Measurements from ENCODE around the gene TUBA3E.
"Not testable (repeated sequence)": the region's sequence is repeated elsewhere in the genome, so short reads cannot be mapped to it uniquely, and the experiment has no call there.

The TUBA3E gene

DNA sequence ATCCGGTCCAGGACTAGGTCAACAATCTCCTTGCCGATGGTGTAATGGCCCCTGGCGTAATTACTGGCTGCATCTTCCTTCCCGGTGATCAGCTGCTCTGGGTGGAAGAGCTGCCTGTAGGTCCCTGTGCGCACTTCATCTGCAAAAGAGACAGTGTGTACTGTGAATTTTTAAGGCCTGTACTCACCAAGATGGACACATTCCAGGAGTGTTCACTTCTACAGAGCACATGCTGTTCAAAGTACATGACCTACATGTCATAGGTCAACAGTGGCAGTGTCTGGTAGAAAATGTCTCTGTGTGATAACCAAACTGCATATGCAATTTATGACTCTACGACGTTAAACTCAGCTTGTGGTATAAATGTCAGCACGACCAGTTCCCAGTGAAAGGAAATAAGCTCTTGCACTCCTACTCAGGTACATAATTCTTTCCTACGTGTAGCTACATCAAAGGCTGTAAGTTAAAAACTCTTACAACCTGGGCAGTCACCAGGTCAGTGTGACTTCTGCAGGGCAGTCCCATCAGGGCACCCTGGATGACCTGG, 3.1 kb downstream of the TUBA3E start:
- H3K36me3 ChIP-seq (ENCODE audit: control insufficient read depth in 2 of 2, insufficient read depth in 1 of 2, low read length in 2 of 2); H3K4me1 ChIP-seq (ENCODE audit: control insufficient read depth, insufficient read depth, low read length); H3K9me3 ChIP-seq (ENCODE audit: control insufficient read depth, insufficient read depth, low read depth, low read length); POLR2A ChIA-PET; H3K4me3 ChIP-seq (ENCODE audit: low read depth, low read length); H3K27ac ChIP-seq (ENCODE audit: extremely low read depth, low read depth, low read length): not testable (repeated sequence)
- CTCF ChIA-PET: interaction anchor here (1.5 kb wide), 1 partner anchor 14 kb away, joined by 4 read pairs; the partner anchor contains the start of gene SMPD4

GRCh38 chr2:130193824-130194223, 4.4 kb downstream of the TUBA3E start:
- H3K4me3 ChIP-seq (ENCODE audit: low read depth, low read length); CTCF ChIA-PET; H3K36me3 ChIP-seq (ENCODE audit: control insufficient read depth in 2 of 2, insufficient read depth in 1 of 2, low read length in 2 of 2); H3K27ac ChIP-seq (ENCODE audit: extremely low read depth, low read depth, low read length); POLR2A ChIA-PET; H3K9me3 ChIP-seq (ENCODE audit: control insufficient read depth, insufficient read depth, low read depth, low read length); H3K4me1 ChIP-seq (ENCODE audit: control insufficient read depth, insufficient read depth, low read length): not testable (repeated sequence)

DNA sequence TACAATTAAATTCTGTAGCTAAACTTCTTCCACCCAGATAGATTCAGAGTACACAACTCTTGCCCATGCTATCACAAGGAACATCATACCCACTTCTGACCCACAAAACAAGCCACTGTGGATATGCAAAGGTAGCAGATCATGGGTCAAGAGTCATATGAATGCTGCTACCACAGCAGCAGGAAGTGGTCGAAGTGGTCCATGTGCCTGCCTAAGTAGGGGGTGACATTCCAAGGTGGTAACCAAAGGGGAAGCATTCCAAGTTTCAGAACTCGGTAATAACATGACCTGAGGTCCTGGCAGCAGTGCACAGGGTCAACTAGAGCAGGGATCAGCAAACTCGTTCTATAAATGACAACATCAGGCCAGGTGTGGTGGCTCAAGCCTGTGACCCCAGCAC, 5.8 kb downstream of the TUBA3E start:
- H3K9me3 ChIP-seq (ENCODE audit: control insufficient read depth, insufficient read depth, low read depth, low read length); H3K27ac ChIP-seq (ENCODE audit: extremely low read depth, low read depth, low read length); CTCF ChIA-PET; H3K36me3 ChIP-seq (ENCODE audit: control insufficient read depth in 2 of 2, insufficient read depth in 1 of 2, low read length in 2 of 2); H3K4me3 ChIP-seq (ENCODE audit: low read depth, low read length); H3K4me1 ChIP-seq (ENCODE audit: control insufficient read depth, insufficient read depth, low read length); POLR2A ChIA-PET: not testable (repeated sequence)

DNA sequence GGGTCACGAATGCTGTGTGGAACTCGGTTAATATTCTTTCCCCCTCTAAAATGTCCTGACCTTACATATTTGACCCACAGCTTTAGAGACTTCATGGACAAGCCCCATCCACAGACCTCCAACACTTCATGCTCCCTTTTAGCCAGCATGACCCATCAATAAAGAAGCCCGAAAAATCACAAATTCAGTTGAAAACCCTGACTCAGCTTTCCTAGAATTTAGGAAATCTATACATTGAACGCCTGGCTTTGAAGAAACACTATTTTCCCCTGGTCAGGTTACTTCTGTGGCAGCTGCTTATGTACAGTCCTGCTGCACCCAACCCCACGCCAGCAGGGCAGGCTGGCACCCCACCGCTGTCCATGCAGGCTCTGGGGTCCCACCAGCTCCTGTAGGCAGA, 6.9 kb downstream of the TUBA3E start:
- H3K36me3 ChIP-seq (ENCODE audit: control insufficient read depth in 2 of 2, insufficient read depth in 1 of 2, low read length in 2 of 2); H3K4me1 ChIP-seq (ENCODE audit: control insufficient read depth, insufficient read depth, low read length); H3K27ac ChIP-seq (ENCODE audit: extremely low read depth, low read depth, low read length); H3K9me3 ChIP-seq (ENCODE audit: control insufficient read depth, insufficient read depth, low read depth, low read length); CTCF ChIA-PET; POLR2A ChIA-PET; H3K4me3 ChIP-seq (ENCODE audit: low read depth, low read length): not testable (repeated sequence)

DNA sequence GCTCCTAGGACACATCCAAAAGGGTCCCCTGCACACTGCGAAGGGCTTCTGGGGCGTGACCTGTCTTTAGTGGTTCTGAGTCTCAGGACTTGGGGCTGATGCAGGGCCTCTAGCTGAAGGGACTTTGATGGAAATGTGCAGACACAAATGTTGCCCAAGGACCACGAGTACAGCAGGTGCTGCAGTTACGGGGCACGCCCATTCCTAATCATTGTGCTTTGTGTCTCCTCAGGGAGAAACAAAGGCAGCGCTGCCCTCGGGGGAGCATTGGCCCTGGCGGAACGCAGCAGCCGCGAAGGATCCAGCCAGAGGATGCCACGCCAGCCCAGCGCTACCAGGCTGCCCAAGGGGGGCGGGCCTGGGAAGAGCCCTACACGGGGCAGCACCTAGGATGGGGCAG, 8.0 kb downstream of the TUBA3E start:
- Histone ChIP-seq H3K4me3 (ENCODE audit: low read depth, low read length) (no peak overlapping the region), H3K36me3 (ENCODE audit: control insufficient read depth in 2 of 2, insufficient read depth in 1 of 2, low read length in 2 of 2) (peaks cover 0 to 15% of the 10 kb centered on the region in 2 experiments; a peak in 2 of 3 replicates), H3K27ac (ENCODE audit: extremely low read depth, low read depth, low read length) (no peak overlapping the region), H3K4me1 (ENCODE audit: control insufficient read depth, insufficient read depth, low read length) (no peaks in the 10 kb centered on the region), H3K9me3 (ENCODE audit: control insufficient read depth, insufficient read depth, low read depth, low read length) (no peaks in the 10 kb centered on the region)
- POLR2A ChIA-PET: no interaction called here
- CTCF ChIA-PET: no interaction called here
- TF ChIP-seq ZNF664 (tag by site-specific recombination; IDR thresholded peaks at IDR 0.05) (no peak), IKZF3 (tag by site-specific recombination; IDR thresholded peaks at IDR 0.05) (no peak), ZNF707 (tag by site-specific recombination; IDR thresholded peaks at IDR 0.05) (no peak), ZNF404 (tag by site-specific recombination; IDR thresholded peaks at IDR 0.05) (no peak), ZNF830 (tag by site-specific recombination; IDR thresholded peaks at IDR 0.05; ENCODE audit: low read depth) (no peak), ZNF280C (tag by site-specific recombination; IDR thresholded peaks at IDR 0.05) (no peak), ZNF768 (tag by site-specific recombination; IDR thresholded peaks at IDR 0.05) (no peak), SALL2 (tag by site-specific recombination; IDR thresholded peaks at IDR 0.05; ENCODE audit: borderline replicate concordance) (no peak), ZNF777 (tag by site-specific recombination; IDR thresholded peaks at IDR 0.05; ENCODE audit: borderline replicate concordance) (no peak), ZSCAN18 (tag by site-specific recombination; IDR thresholded peaks at IDR 0.05) (no peak), ZNF292 (tag by site-specific recombination; IDR thresholded peaks at IDR 0.05; ENCODE audit: borderline replicate concordance, low read depth) (no peak), ZNF391 (tag by site-specific recombination; IDR thresholded peaks at IDR 0.05; ENCODE audit: borderline replicate concordance, low read depth) (no peak)
- TF ChIP-seq, protein P1, sequence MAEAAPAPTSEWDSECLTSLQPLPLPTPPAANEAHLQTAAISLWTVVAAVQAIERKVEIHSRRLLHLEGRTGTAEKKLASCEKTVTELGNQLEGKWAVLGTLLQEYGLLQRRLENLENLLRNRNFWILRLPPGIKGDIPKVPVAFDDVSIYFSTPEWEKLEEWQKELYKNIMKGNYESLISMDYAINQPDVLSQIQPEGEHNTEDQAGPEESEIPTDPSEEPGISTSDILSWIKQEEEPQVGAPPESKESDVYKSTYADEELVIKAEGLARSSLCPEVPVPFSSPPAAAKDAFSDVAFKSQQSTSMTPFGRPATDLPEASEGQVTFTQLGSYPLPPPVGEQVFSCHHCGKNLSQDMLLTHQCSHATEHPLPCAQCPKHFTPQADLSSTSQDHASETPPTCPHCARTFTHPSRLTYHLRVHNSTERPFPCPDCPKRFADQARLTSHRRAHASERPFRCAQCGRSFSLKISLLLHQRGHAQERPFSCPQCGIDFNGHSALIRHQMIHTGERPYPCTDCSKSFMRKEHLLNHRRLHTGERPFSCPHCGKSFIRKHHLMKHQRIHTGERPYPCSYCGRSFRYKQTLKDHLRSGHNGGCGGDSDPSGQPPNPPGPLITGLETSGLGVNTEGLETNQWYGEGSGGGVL (tag by site-specific recombination; IDR thresholded peaks at IDR 0.05): no peak
- TF ChIP-seq, protein P2, sequence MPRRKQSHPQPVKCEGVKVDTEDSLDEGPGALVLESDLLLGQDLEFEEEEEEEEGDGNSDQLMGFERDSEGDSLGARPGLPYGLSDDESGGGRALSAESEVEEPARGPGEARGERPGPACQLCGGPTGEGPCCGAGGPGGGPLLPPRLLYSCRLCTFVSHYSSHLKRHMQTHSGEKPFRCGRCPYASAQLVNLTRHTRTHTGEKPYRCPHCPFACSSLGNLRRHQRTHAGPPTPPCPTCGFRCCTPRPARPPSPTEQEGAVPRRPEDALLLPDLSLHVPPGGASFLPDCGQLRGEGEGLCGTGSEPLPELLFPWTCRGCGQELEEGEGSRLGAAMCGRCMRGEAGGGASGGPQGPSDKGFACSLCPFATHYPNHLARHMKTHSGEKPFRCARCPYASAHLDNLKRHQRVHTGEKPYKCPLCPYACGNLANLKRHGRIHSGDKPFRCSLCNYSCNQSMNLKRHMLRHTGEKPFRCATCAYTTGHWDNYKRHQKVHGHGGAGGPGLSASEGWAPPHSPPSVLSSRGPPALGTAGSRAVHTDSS (tag by site-specific recombination; IDR thresholded peaks at IDR 0.05): no peak
- TF ChIP-seq, protein P3, sequence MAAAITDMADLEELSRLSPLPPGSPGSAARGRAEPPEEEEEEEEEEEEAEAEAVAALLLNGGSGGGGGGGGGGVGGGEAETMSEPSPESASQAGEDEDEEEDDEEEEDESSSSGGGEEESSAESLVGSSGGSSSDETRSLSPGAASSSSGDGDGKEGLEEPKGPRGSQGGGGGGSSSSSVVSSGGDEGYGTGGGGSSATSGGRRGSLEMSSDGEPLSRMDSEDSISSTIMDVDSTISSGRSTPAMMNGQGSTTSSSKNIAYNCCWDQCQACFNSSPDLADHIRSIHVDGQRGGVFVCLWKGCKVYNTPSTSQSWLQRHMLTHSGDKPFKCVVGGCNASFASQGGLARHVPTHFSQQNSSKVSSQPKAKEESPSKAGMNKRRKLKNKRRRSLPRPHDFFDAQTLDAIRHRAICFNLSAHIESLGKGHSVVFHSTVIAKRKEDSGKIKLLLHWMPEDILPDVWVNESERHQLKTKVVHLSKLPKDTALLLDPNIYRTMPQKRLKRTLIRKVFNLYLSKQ (tag by site-specific recombination; IDR thresholded peaks at IDR 0.05; ENCODE audit: borderline replicate concordance): no peak
